ENCODE measurements around the gene SH2D3A.

GRCh38 chr19:6709549-6709948, 57.7 kb downstream of the SH2D3A start:
- TF ChIP-seq EP300 (IDR thresholded peaks at IDR 0.05) (no peak), CTCF (IDR thresholded peaks at IDR 0.05) (no peak), POLR2A (IDR thresholded peaks at IDR 0.05) (no peak)
